ENCODE results near the gene PCBD1. TPM values are rescaled to one million over a fixed set of nuclear protein-coding genes. Genes with fewer than 3 reads are reported as not detected.
A peak's percentile ranks its signal among the peaks of the same experiment; 100 is the strongest.

PCBD1 gene
- total and polyA plus RNA-seq, 2 donors from 2014 or later = 90.1 to 371 TPM

DNA sequence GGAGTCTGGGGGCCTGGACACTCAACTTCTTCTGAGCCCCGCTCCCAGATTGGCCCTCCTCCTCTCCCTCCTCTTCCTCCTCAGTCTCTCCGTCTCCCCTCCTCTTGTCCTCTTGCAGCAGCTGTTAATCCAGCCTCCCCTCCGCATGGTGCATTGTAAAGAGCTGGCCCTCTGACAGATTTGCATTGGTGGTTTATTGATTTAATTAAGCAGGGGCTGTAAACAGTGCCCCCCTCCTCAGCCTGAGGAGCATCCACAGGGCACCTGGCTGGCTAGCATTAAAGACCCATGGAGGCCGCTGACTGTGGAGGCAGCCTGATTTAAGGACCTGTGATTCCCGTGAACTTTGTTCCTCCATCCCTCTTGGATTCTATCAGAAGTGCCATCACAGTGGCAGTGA lies 28.9 kb upstream of the PCBD1 start:
- Histone ChIP-seq H3K27ac (ENCODE audit: low read depth in 2 of 2, low read length in 2 of 2) (no peak overlapping the region), H3K4me3 (ENCODE audit: low read length in 3 of 3) (no peak overlapping the region), H3K36me3 (ENCODE audit: control insufficient read depth in 2 of 3, insufficient read depth in 3 of 3, low read length in 3 of 3) (no peaks in the 10 kb centered on the region), H3K27me3 (ENCODE audit: control insufficient read depth, insufficient read depth, low read length) (no peaks in the 10 kb centered on the region), H3K4me1 (ENCODE audit: control insufficient read depth in 2 of 3, insufficient read depth in 2 of 3, low read depth in 1 of 3, low read length in 3 of 3) (no peaks in the 10 kb centered on the region), H3K9ac (ENCODE audit: low read length in 3 of 3) (no peak overlapping the region), H3K9me3 (ENCODE audit: control insufficient read depth in 2 of 3, insufficient read depth in 1 of 3, low read length in 3 of 3) (no peaks in the 10 kb centered on the region)
- intact Hi-C loops (cut with DNase I) = loop anchor here (10.0 kb wide), 1 partner anchor 368 kb away; no protein-coding TSS in a partner anchor
- FAIRE-seq = no peak
- TF ChIP-seq CTCF (IDR thresholded peaks at IDR 0.05; ENCODE audit: borderline replicate concordance, extremely low read depth, insufficient read depth) = no peak
- DNase-seq = peak in 1 of 5 donors; percentile 16

GRCh38 chr10:70916241-70916640 lies 27.9 kb upstream of the PCBD1 start:
- H3K36me3 ChIP-seq (ENCODE audit: control insufficient read depth in 2 of 3, insufficient read depth in 3 of 3, low read length in 3 of 3) = no peaks in the 10 kb centered on the region
- FAIRE-seq (no peak), DNase-seq (peak in 1 of 5 donors; percentile 20)
- intact Hi-C loops (cut with DNase I) = loop anchor here (10.0 kb wide), 1 partner anchor 369 kb away; no protein-coding TSS in a partner anchor
- no peaks in the 10 kb centered on the region for H3K27me3 ChIP-seq (ENCODE audit: control insufficient read depth, insufficient read depth, low read length)
- no peaks in the 10 kb centered on the region for H3K4me1 ChIP-seq (ENCODE audit: control insufficient read depth in 2 of 3, insufficient read depth in 2 of 3, low read depth in 1 of 3, low read length in 3 of 3)
- H3K4me3 ChIP-seq (ENCODE audit: low read length in 3 of 3) = no peak overlapping the region
- H3K9ac ChIP-seq (ENCODE audit: low read length in 3 of 3) = no peak overlapping the region
- H3K27ac ChIP-seq (ENCODE audit: low read depth in 2 of 2, low read length in 2 of 2) = no peak overlapping the region
- no peak for TF ChIP-seq CTCF (IDR thresholded peaks at IDR 0.05; ENCODE audit: borderline replicate concordance, extremely low read depth, insufficient read depth)
- H3K9me3 ChIP-seq (ENCODE audit: control insufficient read depth in 2 of 3, insufficient read depth in 1 of 3, low read length in 3 of 3) = no peaks in the 10 kb centered on the region

- FAIRE-seq = no peak
- H3K27ac ChIP-seq (ENCODE audit: low read depth in 2 of 2, low read length in 2 of 2) = no peak overlapping the region
- H3K27me3 ChIP-seq (ENCODE audit: control insufficient read depth, insufficient read depth, low read length) = no peaks in the 10 kb centered on the region
- DNase-seq = peak in 1 of 5 donors; percentile 12
- H3K36me3 ChIP-seq (ENCODE audit: control insufficient read depth in 2 of 3, insufficient read depth in 3 of 3, low read length in 3 of 3) = no peaks in the 10 kb centered on the region
- TF ChIP-seq CTCF (IDR thresholded peaks at IDR 0.05; ENCODE audit: borderline replicate concordance, extremely low read depth, insufficient read depth) = no peak
- no peaks in the 10 kb centered on the region for H3K9me3 ChIP-seq (ENCODE audit: control insufficient read depth in 2 of 3, insufficient read depth in 1 of 3, low read length in 3 of 3)
- no peaks in the 10 kb centered on the region for H3K4me1 ChIP-seq (ENCODE audit: control insufficient read depth in 2 of 3, insufficient read depth in 2 of 3, low read depth in 1 of 3, low read length in 3 of 3)
- H3K9ac ChIP-seq (ENCODE audit: low read length in 3 of 3) = no peak overlapping the region
- H3K4me3 ChIP-seq (ENCODE audit: low read length in 3 of 3) = no peak overlapping the region
- intact Hi-C loops (cut with DNase I) = loop anchor here (10.0 kb wide), 1 partner anchor 369 kb away; no protein-coding TSS in a partner anchor
These were observed 27.4 kb upstream of the PCBD1 start for GRCh38 chr10:70915806-70916205.

DNA sequence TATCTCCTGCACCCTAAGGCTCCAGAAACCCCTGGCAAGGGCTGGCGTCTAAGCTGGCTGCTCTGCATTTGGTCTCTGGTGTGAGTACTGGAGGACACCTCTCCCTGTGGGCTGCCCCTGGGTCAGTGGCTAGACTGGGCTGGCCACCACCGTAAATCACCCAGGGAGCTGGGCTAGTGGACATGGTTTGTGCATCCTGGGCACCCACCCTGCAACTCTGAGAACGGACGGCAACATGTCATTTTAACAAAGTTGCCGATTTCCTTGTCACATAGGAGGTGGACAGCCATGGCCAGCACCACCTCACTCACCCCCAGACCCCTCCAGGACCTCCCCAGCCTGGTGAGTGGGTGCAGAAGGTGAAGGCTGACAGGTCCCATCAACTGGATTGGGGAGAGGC lies 26.8 kb upstream of the PCBD1 start:
- FAIRE-seq (no peak), DNase-seq (peak in 1 of 5 donors; percentile 39)
- no peak for TF ChIP-seq CTCF (IDR thresholded peaks at IDR 0.05; ENCODE audit: borderline replicate concordance, extremely low read depth, insufficient read depth)
- intact Hi-C loops (cut with DNase I) = loop anchor here (10.0 kb wide), 1 partner anchor 370 kb away; no protein-coding TSS in a partner anchor
- Histone ChIP-seq H3K27me3 (ENCODE audit: control insufficient read depth, insufficient read depth, low read length) (no peaks in the 10 kb centered on the region), H3K9me3 (ENCODE audit: control insufficient read depth in 2 of 3, insufficient read depth in 1 of 3, low read length in 3 of 3) (no peaks in the 10 kb centered on the region), H3K4me3 (ENCODE audit: low read length in 3 of 3) (no peak overlapping the region), H3K36me3 (ENCODE audit: control insufficient read depth in 2 of 3, insufficient read depth in 3 of 3, low read length in 3 of 3) (no peaks in the 10 kb centered on the region), H3K27ac (ENCODE audit: low read depth in 2 of 2, low read length in 2 of 2) (no peak overlapping the region), H3K4me1 (ENCODE audit: control insufficient read depth in 2 of 3, insufficient read depth in 2 of 3, low read depth in 1 of 3, low read length in 3 of 3) (no peaks in the 10 kb centered on the region), H3K9ac (ENCODE audit: low read length in 3 of 3) (no peak overlapping the region)
